ENCODE results near the gene SYNC.
A peak's percentile ranks its signal among the peaks of the same experiment; 100 is the strongest.

Gene SYNC

DNA sequence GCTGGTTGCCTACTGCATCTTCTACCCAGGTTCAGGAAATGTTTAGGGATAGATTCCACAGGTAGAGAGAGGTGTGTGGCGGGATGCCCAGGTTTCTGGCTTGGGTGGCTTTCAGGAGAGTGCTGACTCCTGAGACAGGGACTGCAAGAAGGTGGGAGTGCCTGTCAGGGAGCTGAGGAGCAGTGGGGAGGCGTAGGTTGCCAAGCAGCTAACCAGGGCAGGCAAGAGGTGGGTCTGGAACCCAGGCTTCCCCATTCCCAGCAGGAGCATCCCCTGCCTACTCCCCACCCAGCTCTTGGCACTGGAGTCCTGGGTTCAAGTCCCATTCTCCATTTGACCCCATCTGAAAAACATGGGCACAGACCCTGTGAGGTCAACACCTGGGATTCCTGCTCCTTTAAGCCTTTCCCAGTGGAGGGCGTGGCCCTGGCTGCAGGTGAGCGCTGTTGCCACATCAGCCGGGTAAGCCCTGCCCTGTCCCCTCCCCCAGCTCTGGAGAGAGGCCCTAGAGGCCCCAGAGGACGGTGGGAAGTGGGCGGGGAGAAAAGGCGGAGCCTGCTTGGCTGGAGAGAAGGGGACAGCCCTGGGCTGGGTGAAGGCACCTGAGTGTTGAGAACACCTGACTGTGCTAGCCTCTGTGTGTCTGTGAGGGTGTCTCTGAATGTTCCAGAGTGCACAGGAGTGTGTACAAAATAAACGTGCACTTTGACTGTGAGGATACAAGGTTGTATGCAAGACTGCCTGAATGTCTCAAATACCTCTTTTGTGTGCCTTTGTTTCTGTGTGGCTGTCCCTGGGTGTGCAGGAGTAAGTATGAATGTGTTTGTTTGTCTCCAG is 14.0 kb upstream of the SYNC start:
- peak overlapping the region; percentile 48 for H2AK5ac ChIP-seq (ENCODE audit: low read depth, low read length)
- H3K4me2 ChIP-seq (ENCODE audit: insufficient read depth, low read length, poor library complexity, severe bottlenecking): peak overlapping the region; percentile 35
- H3K36me3 ChIP-seq (replicated peaks in 1 of 2; ENCODE audit: control insufficient read depth in 2 of 2, insufficient read depth in 2 of 2, low read length in 2 of 2): no peaks in the 10 kb centered on the region
- H2BK120ac ChIP-seq (ENCODE audit: low read depth, low read length): no peak overlapping the region
- H3K27me3 ChIP-seq (ENCODE audit: control insufficient read depth in 3 of 3, insufficient read depth in 3 of 3, low read depth in 1 of 3, low read length in 3 of 3): peaks cover 0 to 17% (median 0%) of the 10 kb centered on the region in 3 experiments
- H2BK15ac ChIP-seq (ENCODE audit: low read length): peak overlapping the region; percentile 69
- peak overlapping the region; percentile 60 for H2AFZ ChIP-seq (ENCODE audit: low read length)
- H4K91ac ChIP-seq (ENCODE audit: low read depth, low read length, poor library complexity): peak overlapping the region; percentile 40
- H3K4ac ChIP-seq (ENCODE audit: low read length): no peak overlapping the region
- H3K4me1 ChIP-seq (ENCODE audit: control insufficient read depth in 2 of 2, insufficient read depth in 1 of 2, low read depth in 1 of 2, low read length in 2 of 2): peaks cover 7 to 9% of the 10 kb centered on the region in 2 donors
- H3K9me3 ChIP-seq (replicated peaks in 1 of 2; ENCODE audit: control insufficient read depth in 2 of 2, insufficient read depth in 1 of 2, low read depth in 1 of 2, low read length in 2 of 2): no peaks in the 10 kb centered on the region
- no CpG with 5 or more reads among the region's 9 CpGs for WGBS, 2 donors (ENCODE audit: extremely low coverage in 2 of 2, insufficient read length in 2 of 2, insufficient replicate concordance in 1 of 2)
- H4K8ac ChIP-seq (ENCODE audit: low read depth, low read length): no peak overlapping the region
- peak overlapping the region; percentile 14 for H2BK12ac ChIP-seq (ENCODE audit: low read length)
- peak overlapping the region; percentile 69 for H3K18ac ChIP-seq (ENCODE audit: low read length)
- peak; percentile 56 for DNase-seq (ENCODE audit: low spot score)
- peaks cover 2% of the 10 kb centered on the region for H3K79me1 ChIP-seq (ENCODE audit: low read depth, low read length)
- H3K9ac ChIP-seq (ENCODE audit: low read depth, low read length, poor library complexity): no peak overlapping the region
- peak overlapping the region; percentile 38 for H3K27ac ChIP-seq (replicated peaks; ENCODE audit: low read length)
- peak overlapping the region; percentile 19 to 62 for H3K4me3 ChIP-seq (ENCODE audit: low read length in 2 of 2)
- peak overlapping the region; percentile 25 for H2BK5ac ChIP-seq (ENCODE audit: low read length)
- no peak overlapping the region for H3K23ac ChIP-seq (ENCODE audit: low read depth, low read length, poor library complexity)
- no peak overlapping the region for H3K14ac ChIP-seq (ENCODE audit: low read length)

DNA sequence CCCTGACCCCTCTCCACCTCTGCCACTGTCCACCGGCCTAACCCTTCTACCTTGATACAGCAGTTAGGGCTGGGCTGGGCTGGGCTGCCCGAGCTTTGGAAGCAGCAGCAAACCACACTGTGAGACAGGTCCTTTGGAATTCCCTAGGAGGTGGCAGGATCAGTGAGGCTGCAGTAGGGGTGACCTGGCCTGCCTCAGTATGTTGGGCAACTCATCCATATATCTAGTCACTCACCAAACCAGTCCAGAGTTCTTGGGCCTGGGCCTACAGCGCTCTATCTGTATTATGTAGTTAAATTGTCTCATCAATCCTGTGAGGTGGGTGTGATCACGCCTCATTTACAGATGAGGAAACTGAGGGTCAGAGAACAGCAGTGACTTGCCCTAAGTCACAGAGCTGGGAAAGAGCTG is 13.3 kb upstream of the SYNC start:
- peaks cover 7 to 9% of the 10 kb centered on the region in 2 donors for H3K4me1 ChIP-seq (ENCODE audit: control insufficient read depth in 2 of 2, insufficient read depth in 1 of 2, low read depth in 1 of 2, low read length in 2 of 2)
- peak overlapping the region; percentile 25 for H2BK5ac ChIP-seq (ENCODE audit: low read length)
- no peak overlapping the region for H3K4me3 ChIP-seq (ENCODE audit: low read length in 2 of 2)
- H2BK15ac ChIP-seq (ENCODE audit: low read length): peak overlapping the region; percentile 69
- H2BK12ac ChIP-seq (ENCODE audit: low read length): peak overlapping the region; percentile 14
- no CpG with 5 or more reads among the region's 4 CpGs for WGBS, 2 donors (ENCODE audit: extremely low coverage in 2 of 2, insufficient read length in 2 of 2, insufficient replicate concordance in 1 of 2)
- peak overlapping the region; percentile 36 for H3K27ac ChIP-seq (replicated peaks; ENCODE audit: low read length)
- H3K23ac ChIP-seq (ENCODE audit: low read depth, low read length, poor library complexity): no peak overlapping the region
- peak overlapping the region; percentile 77 for H2AK5ac ChIP-seq (ENCODE audit: low read depth, low read length)
- no peak overlapping the region for H3K4ac ChIP-seq (ENCODE audit: low read length)
- no peak overlapping the region for H3K14ac ChIP-seq (ENCODE audit: low read length)
- no peak overlapping the region for H4K8ac ChIP-seq (ENCODE audit: low read depth, low read length)
- peak overlapping the region; percentile 40 for H4K91ac ChIP-seq (ENCODE audit: low read depth, low read length, poor library complexity)
- no peak overlapping the region for H3K4me2 ChIP-seq (ENCODE audit: insufficient read depth, low read length, poor library complexity, severe bottlenecking)
- H3K18ac ChIP-seq (ENCODE audit: low read length): peak overlapping the region; percentile 31
- no peaks in the 10 kb centered on the region for H3K36me3 ChIP-seq (replicated peaks in 1 of 2; ENCODE audit: control insufficient read depth in 2 of 2, insufficient read depth in 2 of 2, low read length in 2 of 2)
- no peaks in the 10 kb centered on the region for H3K9me3 ChIP-seq (replicated peaks in 1 of 2; ENCODE audit: control insufficient read depth in 2 of 2, insufficient read depth in 1 of 2, low read depth in 1 of 2, low read length in 2 of 2)
- H2BK120ac ChIP-seq (ENCODE audit: low read depth, low read length): no peak overlapping the region
- peaks cover 0 to 17% (median 0%) of the 10 kb centered on the region in 3 experiments for H3K27me3 ChIP-seq (ENCODE audit: control insufficient read depth in 3 of 3, insufficient read depth in 3 of 3, low read depth in 1 of 3, low read length in 3 of 3)
- H3K79me1 ChIP-seq (ENCODE audit: low read depth, low read length): peaks cover 2% of the 10 kb centered on the region
- no peak overlapping the region for H3K9ac ChIP-seq (ENCODE audit: low read depth, low read length, poor library complexity)
- no peak for DNase-seq (ENCODE audit: low spot score)
- peak overlapping the region; percentile 60 for H2AFZ ChIP-seq (ENCODE audit: low read length)

DNA sequence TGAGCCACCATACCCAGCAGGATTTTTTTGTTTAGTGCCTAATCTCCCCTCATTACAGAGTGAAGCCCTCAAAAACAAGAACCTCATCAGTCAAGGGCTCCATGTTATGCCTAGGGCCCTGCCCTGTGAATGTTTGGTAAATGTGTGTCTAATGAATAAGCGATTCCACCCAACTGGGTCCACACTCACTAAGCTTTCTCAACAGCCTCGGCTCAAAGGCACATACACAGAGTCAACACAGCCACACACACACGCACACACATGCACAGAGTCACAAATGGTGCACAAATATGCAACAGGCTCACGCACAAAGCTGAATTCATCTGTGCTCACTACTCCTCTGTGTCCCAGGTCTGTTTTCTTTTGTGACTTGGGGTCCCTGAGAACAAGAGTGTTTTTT is 11.7 kb upstream of the SYNC start:
- no peak overlapping the region for H3K27ac ChIP-seq (replicated peaks; ENCODE audit: low read length)
- H3K4me2 ChIP-seq (ENCODE audit: insufficient read depth, low read length, poor library complexity, severe bottlenecking): no peak overlapping the region
- no peaks in the 10 kb centered on the region for H3K36me3 ChIP-seq (replicated peaks in 1 of 2; ENCODE audit: control insufficient read depth in 2 of 2, insufficient read depth in 2 of 2, low read length in 2 of 2)
- no peak overlapping the region for H3K18ac ChIP-seq (ENCODE audit: low read length)
- H3K14ac ChIP-seq (ENCODE audit: low read length): no peak overlapping the region
- H3K23ac ChIP-seq (ENCODE audit: low read depth, low read length, poor library complexity): no peak overlapping the region
- no peaks in the 10 kb centered on the region for H3K9me3 ChIP-seq (replicated peaks in 1 of 2; ENCODE audit: control insufficient read depth in 2 of 2, insufficient read depth in 1 of 2, low read depth in 1 of 2, low read length in 2 of 2)
- H2BK120ac ChIP-seq (ENCODE audit: low read depth, low read length): no peak overlapping the region
- no peak overlapping the region for H2AFZ ChIP-seq (ENCODE audit: low read length)
- no peak overlapping the region for H3K4me3 ChIP-seq (ENCODE audit: low read length in 2 of 2)
- no peak overlapping the region for H4K91ac ChIP-seq (ENCODE audit: low read depth, low read length, poor library complexity)
- H2BK5ac ChIP-seq (ENCODE audit: low read length): no peak overlapping the region
- peaks cover 2% of the 10 kb centered on the region for H3K79me1 ChIP-seq (ENCODE audit: low read depth, low read length)
- H2AK5ac ChIP-seq (ENCODE audit: low read depth, low read length): no peak overlapping the region
- no peak overlapping the region for H2BK15ac ChIP-seq (ENCODE audit: low read length)
- peak overlapping the region; percentile 59 for H3K4ac ChIP-seq (ENCODE audit: low read length)
- no peak overlapping the region for H2BK12ac ChIP-seq (ENCODE audit: low read length)
- no peak overlapping the region for H3K9ac ChIP-seq (ENCODE audit: low read depth, low read length, poor library complexity)
- H3K4me1 ChIP-seq (ENCODE audit: control insufficient read depth in 2 of 2, insufficient read depth in 1 of 2, low read depth in 1 of 2, low read length in 2 of 2): peaks cover 7 to 9% of the 10 kb centered on the region in 2 donors
- H3K27me3 ChIP-seq (ENCODE audit: control insufficient read depth in 3 of 3, insufficient read depth in 3 of 3, low read depth in 1 of 3, low read length in 3 of 3): peaks cover 0 to 8% (median 0%) of the 10 kb centered on the region in 3 experiments
- no CpG with 5 or more reads among the region's 4 CpGs for WGBS, 2 donors (ENCODE audit: extremely low coverage in 2 of 2, insufficient read length in 2 of 2, insufficient replicate concordance in 1 of 2)
- no peak for DNase-seq (ENCODE audit: low spot score)
- no peak overlapping the region for H4K8ac ChIP-seq (ENCODE audit: low read depth, low read length)

DNA sequence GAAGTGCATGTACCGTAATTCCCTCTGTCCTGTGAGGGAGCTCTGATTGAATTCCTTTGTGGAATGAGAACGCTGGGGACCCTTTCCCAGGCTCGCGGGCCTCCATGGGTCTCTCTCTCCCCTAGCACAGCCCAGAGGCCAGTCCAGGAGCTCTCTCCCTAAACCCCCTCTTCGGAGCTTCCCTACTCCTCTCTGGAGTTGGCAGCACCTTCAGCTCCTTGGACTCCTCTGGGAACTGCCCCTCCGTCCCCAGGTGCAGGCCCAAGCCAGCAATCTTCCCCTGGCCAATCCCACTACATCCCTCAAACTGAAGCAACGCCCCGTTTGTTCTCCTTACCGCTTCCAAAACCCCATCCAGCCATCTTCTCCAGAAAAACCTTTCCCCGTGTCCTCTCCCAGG is 10.5 kb upstream of the SYNC start:
- H2AFZ ChIP-seq (ENCODE audit: low read length): peak overlapping the region; percentile 40
- no peak overlapping the region for H2BK120ac ChIP-seq (ENCODE audit: low read depth, low read length)
- no peaks in the 10 kb centered on the region for H3K27me3 ChIP-seq (ENCODE audit: control insufficient read depth in 3 of 3, insufficient read depth in 3 of 3, low read depth in 1 of 3, low read length in 3 of 3)

More for the DNA sequence above, 10.5 kb upstream of the SYNC start:
- H2AK5ac ChIP-seq (ENCODE audit: low read depth, low read length): no peak overlapping the region
- H3K4me1 ChIP-seq (ENCODE audit: control insufficient read depth in 2 of 2, insufficient read depth in 1 of 2, low read depth in 1 of 2, low read length in 2 of 2): peaks cover 7 to 9% of the 10 kb centered on the region in 2 donors
- no peak overlapping the region for H3K9ac ChIP-seq (ENCODE audit: low read depth, low read length, poor library complexity)
- no peak overlapping the region for H4K91ac ChIP-seq (ENCODE audit: low read depth, low read length, poor library complexity)
- H3K4me3 ChIP-seq (ENCODE audit: low read length in 2 of 2): no peak overlapping the region
- H3K9me3 ChIP-seq (replicated peaks in 1 of 2; ENCODE audit: control insufficient read depth in 2 of 2, insufficient read depth in 1 of 2, low read depth in 1 of 2, low read length in 2 of 2): no peaks in the 10 kb centered on the region
- H4K8ac ChIP-seq (ENCODE audit: low read depth, low read length): no peak overlapping the region
- H3K4ac ChIP-seq (ENCODE audit: low read length): no peak overlapping the region
- no peak overlapping the region for H2BK5ac ChIP-seq (ENCODE audit: low read length)
- H2BK12ac ChIP-seq (ENCODE audit: low read length): no peak overlapping the region
- H3K79me1 ChIP-seq (ENCODE audit: low read depth, low read length): peaks cover 2% of the 10 kb centered on the region
- no peak overlapping the region for H3K18ac ChIP-seq (ENCODE audit: low read length)
- DNase-seq (ENCODE audit: low spot score): no peak
- no peak overlapping the region for H3K4me2 ChIP-seq (ENCODE audit: insufficient read depth, low read length, poor library complexity, severe bottlenecking)
- no peak overlapping the region for H3K14ac ChIP-seq (ENCODE audit: low read length)
- no peaks in the 10 kb centered on the region for H3K36me3 ChIP-seq (replicated peaks in 1 of 2; ENCODE audit: control insufficient read depth in 2 of 2, insufficient read depth in 2 of 2, low read length in 2 of 2)
- no peak overlapping the region for H3K27ac ChIP-seq (replicated peaks; ENCODE audit: low read length)
- no CpG with 5 or more reads among the region's 10 CpGs for WGBS, 2 donors (ENCODE audit: extremely low coverage in 2 of 2, insufficient read length in 2 of 2, insufficient replicate concordance in 1 of 2)
- no peak overlapping the region for H2BK15ac ChIP-seq (ENCODE audit: low read length)
- H3K23ac ChIP-seq (ENCODE audit: low read depth, low read length, poor library complexity): no peak overlapping the region
